ENCODE results near the gene BLNK. TPM values are rescaled to one million over a fixed set of nuclear protein-coding genes. Genes with fewer than 3 reads are reported as not detected.

Gene BLNK
- total and polyA plus RNA-seq, 2 of the 13 experiments (the other 11 are each of a cell fraction or from before 2014, with no cell fraction given), result not detected

DNA sequence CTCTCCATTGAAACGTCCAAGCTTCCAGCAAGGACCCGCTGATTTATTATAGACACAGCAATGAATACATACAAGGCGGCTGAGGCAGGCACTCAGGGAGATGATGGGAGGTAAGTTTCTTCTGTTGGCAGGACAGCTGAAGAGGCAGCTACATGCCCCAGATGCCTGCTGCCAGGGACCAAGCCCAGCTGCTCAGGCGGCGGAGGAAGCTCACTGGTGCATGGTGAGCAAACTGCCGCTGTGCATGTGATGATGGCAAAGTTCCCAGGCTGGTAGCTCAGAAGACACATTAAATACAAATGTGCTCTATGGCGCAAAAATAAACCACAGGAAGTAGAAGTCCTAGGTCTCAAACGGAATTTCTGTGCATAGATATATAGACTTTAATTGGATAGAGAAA, 35.1 kb upstream of the BLNK start:
- intact Hi-C loops (cut with micrococcal nuclease; ENCODE audit: unreplicated experiment), result no loop called here
- peaks cover 1 to 3% of the 10 kb centered on the region in 2 experiments; a peak in 2 of 5 replicates for H3K27me3 ChIP-seq (ENCODE audit: control insufficient read depth in 1 of 2, insufficient read depth in 2 of 2, low read length in 2 of 2)
- no TSS peak for BruUV-seq (replicated peaks)
- no peak overlapping the region for H3K4me3 ChIP-seq (replicated peaks in 1 of 3; ENCODE audit: insufficient read depth in 1 of 3, low read depth in 2 of 3, low read length in 3 of 3)
- TF ChIP-seq ZNF468 (CRISPR knock-in tag; IDR thresholded peaks at IDR 0.05), result no peak
- no peak for TF ChIP-seq NFIB (CRISPR knock-in tag; IDR thresholded peaks at IDR 0.05; ENCODE audit: borderline replicate concordance)
- no peak for TF ChIP-seq ZNF430 (CRISPR knock-in tag; IDR thresholded peaks at IDR 0.05)
- TF ChIP-seq, protein P1, sequence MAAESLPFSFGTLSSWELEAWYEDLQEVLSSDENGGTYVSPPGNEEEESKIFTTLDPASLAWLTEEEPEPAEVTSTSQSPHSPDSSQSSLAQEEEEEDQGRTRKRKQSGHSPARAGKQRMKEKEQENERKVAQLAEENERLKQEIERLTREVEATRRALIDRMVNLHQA (CRISPR knock-in tag; IDR thresholded peaks at IDR 0.05), result no peak
- TF ChIP-seq TBL1XR1 (IDR thresholded peaks at IDR 0.05; ENCODE audit: borderline replicate concordance, low read length, partially characterized antibody), result no peak
- TF ChIP-seq ZNF367 (CRISPR knock-in tag; IDR thresholded peaks at IDR 0.05; ENCODE audit: borderline replicate concordance), result no peak
- TF ChIP-seq TBX2 (CRISPR knock-in tag; IDR thresholded peaks at IDR 0.05; ENCODE audit: borderline replicate concordance), result no peak
- TF ChIP-seq, protein P2, sequence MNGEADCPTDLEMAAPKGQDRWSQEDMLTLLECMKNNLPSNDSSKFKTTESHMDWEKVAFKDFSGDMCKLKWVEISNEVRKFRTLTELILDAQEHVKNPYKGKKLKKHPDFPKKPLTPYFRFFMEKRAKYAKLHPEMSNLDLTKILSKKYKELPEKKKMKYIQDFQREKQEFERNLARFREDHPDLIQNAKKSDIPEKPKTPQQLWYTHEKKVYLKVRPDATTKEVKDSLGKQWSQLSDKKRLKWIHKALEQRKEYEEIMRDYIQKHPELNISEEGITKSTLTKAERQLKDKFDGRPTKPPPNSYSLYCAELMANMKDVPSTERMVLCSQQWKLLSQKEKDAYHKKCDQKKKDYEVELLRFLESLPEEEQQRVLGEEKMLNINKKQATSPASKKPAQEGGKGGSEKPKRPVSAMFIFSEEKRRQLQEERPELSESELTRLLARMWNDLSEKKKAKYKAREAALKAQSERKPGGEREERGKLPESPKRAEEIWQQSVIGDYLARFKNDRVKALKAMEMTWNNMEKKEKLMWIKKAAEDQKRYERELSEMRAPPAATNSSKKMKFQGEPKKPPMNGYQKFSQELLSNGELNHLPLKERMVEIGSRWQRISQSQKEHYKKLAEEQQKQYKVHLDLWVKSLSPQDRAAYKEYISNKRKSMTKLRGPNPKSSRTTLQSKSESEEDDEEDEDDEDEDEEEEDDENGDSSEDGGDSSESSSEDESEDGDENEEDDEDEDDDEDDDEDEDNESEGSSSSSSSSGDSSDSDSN (CRISPR knock-in tag; IDR thresholded peaks at IDR 0.05), result no peak
- TF ChIP-seq ATAD3A (CRISPR knock-in tag; IDR thresholded peaks at IDR 0.05), result no peak
- no peak for TF ChIP-seq PTBP1 (IDR thresholded peaks at IDR 0.05; ENCODE audit: low read depth, low read length, poor library complexity, severe bottlenecking)
- no peak for TF ChIP-seq RFXANK (CRISPR knock-in tag; IDR thresholded peaks at IDR 0.05)
- TF ChIP-seq, protein P3, sequence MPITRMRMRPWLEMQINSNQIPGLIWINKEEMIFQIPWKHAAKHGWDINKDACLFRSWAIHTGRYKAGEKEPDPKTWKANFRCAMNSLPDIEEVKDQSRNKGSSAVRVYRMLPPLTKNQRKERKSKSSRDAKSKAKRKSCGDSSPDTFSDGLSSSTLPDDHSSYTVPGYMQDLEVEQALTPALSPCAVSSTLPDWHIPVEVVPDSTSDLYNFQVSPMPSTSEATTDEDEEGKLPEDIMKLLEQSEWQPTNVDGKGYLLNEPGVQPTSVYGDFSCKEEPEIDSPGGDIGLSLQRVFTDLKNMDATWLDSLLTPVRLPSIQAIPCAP (CRISPR knock-in tag; IDR thresholded peaks at IDR 0.05; ENCODE audit: low read depth), result no peak
- TF ChIP-seq MTA1 (CRISPR knock-in tag; IDR thresholded peaks at IDR 0.05; ENCODE audit: borderline replicate concordance), result no peak
- TF ChIP-seq CAMTA2 (CRISPR knock-in tag; IDR thresholded peaks at IDR 0.05; ENCODE audit: borderline replicate concordance), result no peak
- TF ChIP-seq FOSL1 (CRISPR knock-in tag; IDR thresholded peaks at IDR 0.05; ENCODE audit: borderline replicate concordance), result no peak
- no peak for TF ChIP-seq MAFF (IDR thresholded peaks at IDR 0.05; ENCODE audit: low read depth, low read length)
- no peak for TF ChIP-seq ZNF136 (CRISPR knock-in tag; IDR thresholded peaks at IDR 0.05; ENCODE audit: low read depth)
- H3K36me3 ChIP-seq (replicated peaks in 1 of 2; ENCODE audit: control insufficient read depth in 1 of 2, insufficient read depth in 2 of 2, low read length in 2 of 2), result no peaks in the 10 kb centered on the region
- in situ Hi-C loops (cut with HindIII; ENCODE audit: extremely low pct_ligation_motif_present, low pct_unique_long_range_greater_than_20kb), result no loop called here
- ATAC-seq, result no peak
- H2AFZ ChIP-seq (ENCODE audit: low read length), result no peak overlapping the region
- H3K9ac ChIP-seq (ENCODE audit: insufficient read depth, low read depth, low read length), result no peak overlapping the region
- H3K4me1 ChIP-seq (ENCODE audit: insufficient read depth, low read length), result no peaks in the 10 kb centered on the region
- no peak for FAIRE-seq
- H3K4me2 ChIP-seq (ENCODE audit: low read depth, low read length), result no peak overlapping the region
- no peaks in the 10 kb centered on the region for H3K9me3 ChIP-seq (ENCODE audit: low read length)
- DNase-seq (ENCODE audit: low spot score), result no peak
- no peaks in the 10 kb centered on the region for H4K20me1 ChIP-seq (ENCODE audit: insufficient read depth, low read length)
- ChIA-PET CTCF (ENCODE audit: low intra/inter-chr PET ratio, low total read pairs) (no interaction called here), POLR2A (no interaction called here)
- 69% methylated on average over 8 of the region's 8 CpGs for WGBS (ENCODE audit: low lambda C conversion rate)
- no peak overlapping the region for H3K27ac ChIP-seq (ENCODE audit: extremely low read length, insufficient read depth, low read length)
- no peaks in the 10 kb centered on the region for H3K79me2 ChIP-seq (ENCODE audit: insufficient read depth, low read length)
